ENCODE measurements around the gene PPP1CA. TPM values are rescaled to one million over a fixed set of nuclear protein-coding genes. Genes with fewer than 3 reads are reported as not detected.

The PPP1CA gene
- total RNA-seq, 4 donors from 2014 or later = 49.9 to 78.6 (median 63.4) TPM

DNA sequence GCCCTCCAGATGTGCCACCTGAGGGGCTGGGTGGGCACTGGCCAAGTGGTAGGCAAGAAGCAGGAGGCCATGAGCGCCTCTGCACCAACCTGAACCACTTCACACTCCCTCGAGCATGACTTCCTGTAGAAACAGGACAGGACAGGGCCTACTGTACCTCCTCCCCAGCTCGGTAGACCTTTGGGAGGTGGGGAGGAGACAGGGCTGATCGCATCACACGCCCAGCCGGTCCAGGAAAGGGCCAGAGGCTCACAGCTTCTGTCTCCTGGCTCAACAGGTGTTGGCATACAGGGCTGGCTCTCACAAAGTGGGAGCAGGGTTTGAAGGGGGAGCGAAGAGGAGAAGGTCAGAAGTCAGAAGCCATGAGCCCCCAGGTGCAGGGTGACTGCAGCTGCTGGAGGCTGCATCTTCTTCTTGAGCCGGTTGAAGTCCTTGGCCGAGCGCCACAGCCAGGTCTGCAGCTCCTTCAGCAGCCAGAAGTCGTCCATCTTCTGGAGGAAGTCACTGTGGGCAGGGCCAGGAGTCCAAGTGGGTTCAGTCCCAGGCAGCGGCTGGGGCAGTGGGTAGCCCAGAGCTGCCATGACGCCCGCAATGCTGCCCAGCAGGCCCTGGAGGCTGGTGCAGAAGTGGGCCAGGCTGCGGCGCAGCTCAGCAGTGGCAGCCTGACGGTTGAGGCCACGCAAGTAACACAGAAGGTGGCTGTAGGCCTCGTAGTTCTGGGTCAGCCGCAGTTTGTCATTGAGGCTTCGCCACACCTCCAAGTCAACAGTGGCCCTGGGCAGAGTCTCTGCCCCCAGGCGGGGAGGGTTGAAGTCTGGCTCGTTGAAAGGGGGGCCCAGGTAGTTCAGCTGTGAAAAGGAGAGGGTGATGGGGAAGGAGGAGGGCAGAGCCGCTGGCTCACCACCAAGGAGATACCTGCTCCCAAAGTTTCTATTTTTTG lies 36.6 kb downstream of the PPP1CA start:
- no peak for TF ChIP-seq EP300 (IDR thresholded peaks at IDR 0.05)
- TF ChIP-seq, protein P1, sequence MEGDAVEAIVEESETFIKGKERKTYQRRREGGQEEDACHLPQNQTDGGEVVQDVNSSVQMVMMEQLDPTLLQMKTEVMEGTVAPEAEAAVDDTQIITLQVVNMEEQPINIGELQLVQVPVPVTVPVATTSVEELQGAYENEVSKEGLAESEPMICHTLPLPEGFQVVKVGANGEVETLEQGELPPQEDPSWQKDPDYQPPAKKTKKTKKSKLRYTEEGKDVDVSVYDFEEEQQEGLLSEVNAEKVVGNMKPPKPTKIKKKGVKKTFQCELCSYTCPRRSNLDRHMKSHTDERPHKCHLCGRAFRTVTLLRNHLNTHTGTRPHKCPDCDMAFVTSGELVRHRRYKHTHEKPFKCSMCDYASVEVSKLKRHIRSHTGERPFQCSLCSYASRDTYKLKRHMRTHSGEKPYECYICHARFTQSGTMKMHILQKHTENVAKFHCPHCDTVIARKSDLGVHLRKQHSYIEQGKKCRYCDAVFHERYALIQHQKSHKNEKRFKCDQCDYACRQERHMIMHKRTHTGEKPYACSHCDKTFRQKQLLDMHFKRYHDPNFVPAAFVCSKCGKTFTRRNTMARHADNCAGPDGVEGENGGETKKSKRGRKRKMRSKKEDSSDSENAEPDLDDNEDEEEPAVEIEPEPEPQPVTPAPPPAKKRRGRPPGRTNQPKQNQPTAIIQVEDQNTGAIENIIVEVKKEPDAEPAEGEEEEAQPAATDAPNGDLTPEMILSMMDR (IDR thresholded peaks at IDR 0.05) = no peak
- TF ChIP-seq POLR2AphosphoS5 (IDR thresholded peaks at IDR 0.05) = no peak
- no peak overlapping the region for H3K4me3 ChIP-seq
- WGBS, 2 donors (ENCODE audit: low coverage in 1 of 2) = 78 to 81% methylated on average over 3 to 8 of the region's 24 CpGs
- no peaks in the 10 kb centered on the region for H3K27me3 ChIP-seq
- peaks cover 5 to 54% (median 39%) of the 10 kb centered on the region in 3 donors for H3K4me1 ChIP-seq
- ATAC-seq = no peak
- H3K9me3 ChIP-seq = no peaks in the 10 kb centered on the region
- peak overlapping the region in 3 of 4 donors; percentile 80 to 99 (median 99) for H3K27ac ChIP-seq
- H3K36me3 ChIP-seq = peaks cover 0 to 18% of the 10 kb centered on the region in 2 donors

DNA sequence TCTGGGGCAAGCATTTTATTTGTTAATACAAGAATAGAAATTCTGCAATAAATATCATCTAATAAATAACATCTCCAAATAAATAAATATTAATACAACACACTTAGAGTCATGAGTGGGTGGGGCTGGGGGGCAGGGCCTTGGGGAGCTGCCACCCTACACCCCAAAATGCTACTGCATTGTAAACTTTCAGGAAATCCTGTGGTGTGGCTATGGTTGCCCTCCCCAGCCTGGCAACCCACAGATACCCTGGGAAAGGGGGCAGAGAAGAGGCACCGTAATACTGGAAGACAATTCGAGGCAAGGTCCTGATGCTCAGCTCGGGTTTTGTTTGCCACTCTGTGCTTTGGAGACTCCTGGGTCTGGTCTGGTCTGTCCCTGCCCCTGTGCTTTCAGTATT lies 37.5 kb downstream of the PPP1CA start:
- no peak for TF ChIP-seq POLR2AphosphoS5 (IDR thresholded peaks at IDR 0.05)
- TF ChIP-seq POLR2A (IDR thresholded peaks at IDR 0.05) = no peak
- TF ChIP-seq EP300 (IDR thresholded peaks at IDR 0.05) = no peak
- TF ChIP-seq, protein P1 (IDR thresholded peaks at IDR 0.05) = no peak
- Histone ChIP-seq H3K27me3 (no peaks in the 10 kb centered on the region), H3K9me3 (no peaks in the 10 kb centered on the region), H3K4me3 (no peak overlapping the region), H3K27ac (no peak overlapping the region), H3K4me1 (peaks cover 5 to 48% (median 31%) of the 10 kb centered on the region in 3 donors), H3K36me3 (peaks cover 0 to 18% of the 10 kb centered on the region in 2 donors)
- no peak for ATAC-seq
- 80 to 93% methylated on average over 2 to 3 of the region's 3 CpGs for WGBS, 2 donors (ENCODE audit: low coverage in 1 of 2)

DNA sequence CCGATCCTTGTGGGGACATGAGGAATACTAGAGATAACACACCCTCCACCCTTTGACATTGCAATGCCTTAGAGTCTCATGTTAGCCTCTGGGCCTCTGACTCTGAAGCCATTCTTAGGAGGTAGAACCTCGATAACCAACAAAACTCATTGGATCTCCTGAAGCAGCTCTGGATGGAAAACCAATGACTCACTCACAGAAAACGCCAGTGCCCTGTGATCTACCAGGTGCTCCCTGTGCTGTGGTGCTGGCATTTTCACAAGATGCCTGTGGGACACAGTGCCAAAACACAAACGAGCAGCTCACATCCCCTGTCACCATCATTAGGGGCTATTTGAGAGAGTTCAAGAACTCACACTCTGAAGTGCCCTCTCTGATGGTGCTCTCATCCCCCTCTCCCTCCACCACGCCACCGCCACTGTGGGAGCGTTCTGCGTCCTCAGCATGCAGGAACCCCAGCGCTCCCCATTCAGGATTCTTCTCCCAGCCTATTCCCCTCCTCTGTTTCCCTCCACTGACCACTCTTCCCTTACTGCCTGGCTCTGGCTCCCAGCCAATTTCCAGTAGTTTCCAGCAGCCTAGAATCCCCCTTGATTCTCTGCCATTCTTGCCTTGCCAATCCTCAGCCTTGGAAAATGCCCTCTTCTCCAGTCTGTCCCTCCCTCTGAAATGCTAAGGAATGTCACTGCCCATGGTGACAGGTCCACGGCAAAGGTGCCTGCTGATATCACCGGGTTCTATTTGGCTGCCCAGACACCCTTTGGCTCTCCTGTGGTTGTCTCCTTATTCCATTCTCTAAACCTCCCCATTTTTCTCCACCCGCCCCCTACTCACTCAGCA lies 43.6 kb downstream of the PPP1CA start:
- WGBS, 2 donors (ENCODE audit: low coverage in 1 of 2) = 75 to 88% methylated on average over 7 to 9 of the region's 12 CpGs
- no peak for ATAC-seq
- no peak for TF ChIP-seq POLR2A (IDR thresholded peaks at IDR 0.05)
- peak; percentile 3 for TF ChIP-seq POLR2AphosphoS5 (IDR thresholded peaks at IDR 0.05)
- Histone ChIP-seq H3K4me3 (no peak overlapping the region), H3K27me3 (no peaks in the 10 kb centered on the region), H3K9me3 (no peaks in the 10 kb centered on the region), H3K36me3 (no peaks in the 10 kb centered on the region), H3K27ac (peak overlapping the region in 3 of 4 donors; percentile 93 to 99 (median 95)), H3K4me1 (peaks cover 7 to 58% (median 41%) of the 10 kb centered on the region in 3 donors)

DNA sequence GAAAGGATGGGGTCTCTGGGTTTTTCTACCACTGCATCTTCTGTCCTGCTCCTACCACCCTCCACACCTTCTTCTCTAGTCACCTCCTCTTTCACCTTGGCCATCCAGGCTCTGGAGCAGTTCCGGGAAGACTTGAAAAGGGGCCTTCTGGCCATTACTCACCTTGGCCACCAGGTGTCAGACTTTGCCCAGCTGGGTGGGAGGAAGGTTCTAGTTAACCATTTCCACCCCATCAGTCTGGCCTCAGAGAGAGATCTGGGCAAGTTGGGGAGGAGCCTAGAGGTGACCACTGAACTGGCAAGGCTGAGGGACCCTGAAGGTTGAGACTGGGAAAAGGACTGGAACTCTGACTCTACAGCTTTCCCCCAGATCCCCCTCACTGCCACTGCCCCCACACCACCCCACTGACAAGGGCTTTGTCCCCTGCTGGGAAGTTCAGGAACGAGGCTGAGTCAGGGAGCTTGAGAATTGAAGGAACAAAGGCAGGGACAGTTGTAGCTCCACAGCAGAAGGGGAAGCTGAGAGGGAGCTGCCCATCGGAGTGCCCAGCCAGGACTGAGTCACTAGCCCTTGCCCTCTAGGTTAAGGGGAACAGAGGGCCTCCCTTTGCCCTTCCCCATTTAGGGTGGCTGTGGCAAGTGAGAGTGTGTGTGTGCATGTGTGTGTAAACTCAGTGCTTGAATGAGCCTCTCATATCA lies 44.6 kb downstream of the PPP1CA start:
- ATAC-seq = no peak
- Histone ChIP-seq H3K9me3 (no peaks in the 10 kb centered on the region), H3K27me3 (no peaks in the 10 kb centered on the region), H3K4me3 (no peak overlapping the region), H3K36me3 (no peaks in the 10 kb centered on the region), H3K4me1 (peaks cover 7 to 68% (median 47%) of the 10 kb centered on the region in 3 donors), H3K27ac (peak overlapping the region in 3 of 4 donors; percentile 93 to 99 (median 95))
- WGBS, 2 donors (ENCODE audit: low coverage in 1 of 2) = 55% methylated on average over 2 of the region's 3 CpGs; no CpG with 5 or more reads in 1 of the 2 donors
- TF ChIP-seq POLR2A (IDR thresholded peaks at IDR 0.05) (no peak), POLR2AphosphoS5 (IDR thresholded peaks at IDR 0.05) (peak; percentile 46)
- TF ChIP-seq, protein P1 (IDR thresholded peaks at IDR 0.05) = peak in 3 of 4 experiments; percentile 96 to 98 (median 97)
